Cortex of kidney (tissue), 1 donor: ENCODE data around the gene CFAP100.

Experiments
- DNase-seq: peaks from one replicate; lab custom pipeline; 2025; lab: John Stamatoyannopoulos, UW

Gene CFAP100

GRCh38 chr3:126442094-126442855 is 47.6 kb downstream of the CFAP100 start:
- no peak for DNase-seq

DNA sequence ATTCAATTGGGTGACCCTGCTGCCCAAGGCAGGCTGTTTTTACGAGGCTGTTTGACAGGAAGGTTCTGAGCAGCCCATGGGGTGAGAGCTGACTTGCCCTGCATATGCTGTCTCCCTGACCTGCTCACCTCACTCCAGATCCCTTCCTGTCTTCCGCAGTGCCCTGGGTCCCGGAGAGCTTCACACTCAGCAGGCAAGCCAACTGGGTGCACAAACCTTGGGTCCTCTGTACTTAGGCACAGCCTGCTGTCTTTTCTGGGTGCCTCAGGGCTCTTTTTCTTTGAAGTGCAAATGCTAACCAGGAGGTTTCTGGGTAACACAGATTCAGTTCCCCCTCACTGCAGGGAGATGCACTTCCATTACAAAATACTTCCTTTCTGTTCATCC is 48.1 kb downstream of the CFAP100 start:
- DNase-seq: no peak

- no peak for DNase-seq
Observed at GRCh38 chr3:126445506-126445905, 50.8 kb downstream of the CFAP100 start.

- DNase-seq: no peak
Observed at GRCh38 chr3:126446301-126446700, 51.6 kb downstream of the CFAP100 start.

DNA sequence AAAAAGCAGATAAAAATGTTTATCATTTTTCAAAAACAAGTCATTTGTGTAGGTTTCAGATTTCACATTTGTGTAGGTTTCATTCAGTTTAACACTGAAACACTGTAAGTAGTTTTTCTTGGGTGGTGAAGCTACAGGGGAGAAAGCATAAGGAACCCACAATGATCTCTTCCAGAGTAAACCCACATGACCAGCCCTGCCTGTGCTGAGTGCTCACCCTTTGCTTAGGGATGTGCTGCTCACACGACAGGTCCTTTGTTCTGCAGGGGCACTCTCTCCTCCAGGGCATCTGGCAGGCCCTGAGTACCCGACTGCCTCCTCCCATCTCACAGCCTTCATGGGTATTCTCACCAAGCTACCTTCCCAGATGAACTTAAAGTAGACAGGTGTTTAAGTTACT is 52.1 kb downstream of the CFAP100 start:
- DNase-seq: no peak

DNA sequence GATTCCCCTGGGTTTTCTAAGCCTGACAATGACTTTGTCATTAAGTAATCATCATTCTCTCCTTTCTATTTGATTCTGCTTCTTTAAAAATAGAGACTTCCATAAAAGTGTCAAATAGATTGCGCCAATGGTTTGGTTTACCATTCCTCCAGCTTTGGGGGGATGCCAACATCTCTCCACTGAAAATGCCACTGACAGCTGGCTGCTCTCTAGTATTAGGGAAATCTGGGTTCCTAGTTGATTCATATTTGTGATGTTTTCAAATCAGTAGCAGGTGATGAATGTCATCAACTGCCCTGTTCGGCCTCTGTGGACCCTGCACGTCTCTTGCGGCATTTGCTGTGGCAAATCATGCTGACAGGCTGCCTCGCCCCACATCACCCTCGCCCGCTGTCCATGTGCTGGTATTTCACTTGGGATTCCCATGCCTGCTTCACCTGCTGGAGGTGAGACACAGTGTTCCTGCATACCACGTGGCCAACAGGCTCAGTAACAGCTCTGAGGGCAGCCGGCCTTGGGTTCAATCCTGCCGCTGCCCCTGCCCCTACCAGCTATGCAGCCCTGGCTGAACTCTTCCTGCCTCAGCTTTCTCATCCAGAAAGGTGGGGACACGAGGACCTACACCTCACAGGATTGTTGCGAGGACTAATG is 52.9 kb downstream of the CFAP100 start:
- DNase-seq: no peak

DNA sequence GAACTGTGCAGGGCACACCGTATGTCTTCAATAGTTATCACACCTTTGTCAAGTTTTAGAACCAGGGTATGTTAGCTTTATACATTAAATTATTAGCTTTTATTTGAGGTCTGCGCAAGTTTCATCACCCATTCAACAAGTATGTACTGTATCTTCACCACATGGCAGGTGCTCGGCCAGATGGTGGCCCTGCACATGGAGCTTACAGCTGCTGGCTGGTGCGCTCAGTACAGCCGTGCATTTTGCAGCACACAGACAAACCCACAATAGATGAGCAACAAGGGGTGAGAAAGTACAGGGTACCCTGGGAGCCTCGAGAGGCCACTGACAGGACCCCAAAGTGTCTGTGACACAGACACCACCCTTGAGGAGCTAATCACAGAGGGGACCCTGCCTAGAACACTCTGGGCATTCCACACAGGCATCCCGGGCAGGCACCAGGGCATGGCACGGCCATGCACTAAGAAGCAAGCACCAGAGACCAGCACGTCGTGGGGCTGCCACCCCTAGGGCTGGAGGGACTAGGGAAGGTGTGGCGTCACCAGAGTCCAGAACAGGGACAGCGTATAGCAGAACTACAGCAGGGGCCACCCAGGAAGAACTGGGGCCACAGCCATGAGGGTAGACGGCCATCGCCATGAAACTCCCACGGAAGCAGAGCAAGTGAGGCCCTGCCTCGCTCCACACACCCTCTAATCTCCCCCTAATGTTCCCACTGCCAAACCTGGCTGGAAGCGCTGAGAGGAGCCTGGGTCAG is 53.6 kb downstream of the CFAP100 start:
- DNase-seq: no peak

DNA sequence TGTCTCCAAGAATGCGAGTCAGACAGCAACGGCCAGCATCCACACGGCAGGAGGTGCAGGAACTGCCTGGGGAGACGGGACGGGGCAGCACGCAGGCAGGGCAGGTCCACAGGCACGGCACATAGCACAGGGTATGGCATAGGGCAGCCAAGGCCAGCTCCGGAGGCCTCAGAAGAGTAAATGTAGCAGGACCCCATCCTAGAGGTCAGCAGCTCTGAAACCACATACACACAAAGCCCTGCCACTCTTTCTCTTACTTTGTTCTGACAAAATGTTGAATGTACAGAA is 54.1 kb downstream of the CFAP100 start:
- DNase-seq: no peak

GRCh38 chr3:126449621-126450051 is 54.9 kb downstream of the CFAP100 start:
- no peak for DNase-seq

DNA sequence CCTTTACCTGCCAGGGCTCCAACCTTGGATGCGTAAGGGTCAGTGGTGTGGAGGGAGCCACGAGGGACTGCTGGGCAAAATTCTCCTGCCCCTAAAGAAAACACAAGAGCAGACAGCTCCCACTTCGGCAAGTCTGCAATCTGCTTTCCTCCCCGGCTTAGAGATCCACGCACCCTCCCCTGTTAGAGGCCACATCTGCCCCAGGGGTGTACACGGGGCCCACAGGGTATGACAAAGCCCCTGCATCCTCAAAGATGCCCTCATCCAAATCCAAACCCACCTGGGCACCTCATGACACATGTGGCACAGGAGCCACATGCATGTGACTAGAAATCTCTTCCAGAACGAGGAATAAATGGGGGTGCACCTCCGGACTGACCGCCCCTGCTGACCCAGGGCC is 55.5 kb downstream of the CFAP100 start:
- no peak for DNase-seq

DNA sequence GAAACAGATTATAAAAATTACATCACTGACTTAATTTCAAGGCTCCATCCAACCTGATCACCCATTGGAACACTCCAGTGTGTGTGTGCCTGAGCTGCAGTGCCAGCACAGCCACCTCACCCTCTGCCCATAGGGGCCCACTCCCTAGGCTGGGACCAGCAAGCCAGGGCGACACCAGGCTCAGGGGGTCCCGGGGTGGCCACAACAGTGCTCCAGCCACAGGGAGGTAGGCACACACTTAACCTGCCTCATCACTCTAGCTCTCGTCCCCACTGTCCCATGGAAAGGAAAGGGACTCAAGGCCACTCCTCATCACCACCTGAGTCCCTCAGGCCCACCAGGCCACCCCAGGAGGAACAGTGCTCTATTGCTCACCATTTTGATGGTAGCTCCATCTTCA is 56.0 kb downstream of the CFAP100 start:
- no peak for DNase-seq

DNA sequence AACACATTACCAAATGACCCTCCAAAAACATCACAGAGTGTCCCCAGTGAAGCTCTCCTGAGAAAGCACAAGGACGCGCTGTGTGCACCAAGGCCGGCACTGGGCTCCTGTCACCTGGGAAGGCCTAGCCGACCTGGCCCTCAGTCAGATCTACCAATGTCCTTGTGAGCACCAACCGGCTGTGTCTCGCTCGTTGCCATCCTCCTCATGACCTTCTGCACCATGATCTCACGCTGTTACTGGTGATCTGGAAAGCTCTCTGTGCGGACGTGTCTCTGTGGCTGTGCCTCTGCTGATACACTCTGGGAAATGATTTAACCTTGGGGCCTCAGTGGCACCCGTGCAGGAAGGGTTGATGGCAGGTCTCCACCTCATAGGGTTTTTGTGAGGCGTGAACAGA is 56.8 kb downstream of the CFAP100 start:
- no peak for DNase-seq

GRCh38 chr3:126452213-126452612 is 57.5 kb downstream of the CFAP100 start:
- no peak for DNase-seq

DNA sequence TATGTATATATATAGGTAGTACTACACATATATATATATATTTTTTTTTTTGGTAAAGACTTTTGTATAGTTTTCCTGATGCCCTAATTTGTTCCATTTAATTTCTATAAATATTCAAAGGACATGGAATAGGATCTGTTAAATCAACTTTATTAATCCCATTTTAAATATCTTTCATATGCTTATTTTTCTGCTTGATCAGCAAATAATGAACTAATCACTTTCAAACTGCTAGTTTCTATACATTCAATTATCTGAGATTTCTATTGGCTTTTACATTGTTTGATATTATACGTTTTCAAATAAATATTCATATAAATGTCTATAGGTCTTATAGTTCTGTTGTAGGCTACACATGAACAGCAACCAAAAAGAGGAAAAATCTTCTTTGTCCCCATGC is 59.3 kb downstream of the CFAP100 start:
- DNase-seq: no peak

DNA sequence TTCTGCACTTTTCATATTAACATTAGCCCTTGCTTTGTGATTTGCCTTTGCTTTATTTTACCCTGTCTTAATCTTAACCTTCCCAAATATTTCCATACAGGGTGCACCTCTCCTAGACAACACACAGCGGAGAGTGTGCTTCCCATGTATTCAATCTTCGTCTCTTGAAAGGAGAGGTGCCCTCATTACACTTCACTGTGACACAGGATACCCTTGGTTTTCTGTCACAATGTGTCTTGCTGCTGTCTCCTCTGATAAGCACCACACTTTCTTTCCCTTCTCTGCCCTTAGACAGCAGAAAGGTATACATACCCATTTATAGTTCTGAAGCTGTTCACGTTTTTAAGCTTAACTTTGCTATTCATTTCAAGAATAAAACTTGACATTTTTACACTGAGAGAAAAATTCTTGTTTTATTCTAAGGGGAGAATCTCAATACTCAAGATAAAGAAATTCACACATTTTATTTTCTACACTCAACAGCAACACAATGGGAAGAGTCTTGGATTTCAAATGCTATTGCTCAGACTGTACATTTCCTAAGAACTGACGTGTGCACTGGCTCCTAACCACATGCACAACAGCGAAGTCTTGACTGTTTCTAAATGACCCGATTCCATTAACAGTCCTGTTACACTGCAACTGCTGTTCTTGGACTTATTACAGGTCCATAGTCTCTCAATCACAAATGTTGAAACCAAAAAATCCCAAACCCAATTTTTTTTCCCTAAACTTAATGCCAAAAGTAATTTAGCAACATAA is 59.9 kb downstream of the CFAP100 start:
- DNase-seq: no peak

DNA sequence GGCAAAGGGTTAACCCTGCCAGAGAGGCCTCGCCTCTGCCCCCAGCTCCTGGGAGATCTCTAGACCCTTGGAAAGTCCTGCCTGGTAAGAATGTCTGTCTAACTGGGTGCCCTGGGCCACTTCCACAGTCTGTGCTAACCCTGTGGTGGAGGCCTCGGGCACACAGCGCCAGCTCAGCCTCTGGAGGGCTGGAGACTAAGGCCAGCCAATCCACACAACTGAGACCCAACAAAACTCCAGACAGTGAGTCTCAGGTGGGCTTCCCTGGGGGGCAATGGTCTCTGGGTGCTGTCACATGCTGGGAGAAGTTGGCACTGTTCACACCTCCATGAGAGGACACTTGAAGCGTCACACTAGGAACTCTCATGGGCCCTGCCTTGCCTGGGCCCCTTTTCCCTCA is 61.5 kb downstream of the CFAP100 start:
- DNase-seq: no peak

DNA sequence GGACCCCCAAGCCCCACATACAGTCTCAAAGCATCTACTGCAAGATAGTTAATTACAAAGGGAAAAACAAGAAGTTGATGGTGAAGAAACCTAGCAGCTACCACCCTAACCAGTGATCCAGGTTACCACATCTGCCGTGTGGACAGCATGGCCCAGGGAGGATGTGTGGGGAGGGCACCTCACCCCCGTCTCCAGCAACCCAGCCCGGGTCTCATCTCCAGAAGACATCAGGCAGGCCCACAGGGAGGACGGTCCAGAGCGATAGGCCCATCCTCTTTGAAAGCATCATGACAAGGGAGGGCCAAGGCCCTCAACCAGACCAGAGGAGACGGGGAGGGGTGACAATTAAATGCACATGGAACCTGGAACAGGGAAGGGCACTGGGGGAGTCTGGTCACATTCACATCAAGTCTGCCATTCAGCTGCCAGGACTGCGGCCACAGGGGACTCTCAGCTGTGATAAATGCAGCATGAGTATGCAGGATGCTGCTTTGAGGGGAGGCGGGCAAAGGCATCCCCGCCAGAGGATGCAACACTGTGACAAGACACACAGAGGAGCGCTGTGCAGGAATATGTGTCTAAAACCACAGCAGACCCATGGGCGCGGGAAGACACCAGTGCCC is 62.2 kb downstream of the CFAP100 start:
- DNase-seq: no peak

DNA sequence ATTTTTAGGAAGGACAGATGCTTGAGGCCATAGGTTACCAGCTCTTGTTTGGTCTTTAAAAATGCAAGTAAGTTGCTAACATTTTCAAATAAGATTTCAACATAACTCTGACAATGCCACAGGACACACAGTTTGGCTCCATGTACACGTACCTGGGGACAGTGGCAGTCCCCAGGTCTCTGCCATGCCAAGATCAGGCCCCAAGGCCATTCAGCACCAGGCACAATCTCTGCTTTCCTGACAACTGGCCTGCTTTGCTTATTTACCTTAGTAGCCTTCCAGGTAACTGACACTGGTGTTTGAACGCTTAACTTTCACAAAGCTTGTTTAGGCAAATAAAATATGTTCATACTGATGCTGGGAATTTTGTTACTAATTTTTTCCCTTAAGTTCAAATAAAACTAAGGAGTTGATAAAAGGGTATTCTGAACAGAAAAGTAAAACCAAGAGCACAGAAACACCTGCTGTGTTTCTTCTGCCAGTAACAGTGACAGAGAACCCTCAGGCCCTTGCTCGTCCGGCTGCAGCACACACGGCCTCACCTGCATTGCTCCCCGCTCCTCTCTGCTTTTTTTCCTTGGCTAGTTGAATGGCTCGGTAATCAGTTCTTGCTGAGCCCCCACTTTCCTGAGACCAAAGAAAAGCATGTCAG is 64.5 kb downstream of the CFAP100 start:
- DNase-seq: no peak

GRCh38 chr3:126459763-126460127 is 65.0 kb downstream of the CFAP100 start:
- no peak for DNase-seq

DNA sequence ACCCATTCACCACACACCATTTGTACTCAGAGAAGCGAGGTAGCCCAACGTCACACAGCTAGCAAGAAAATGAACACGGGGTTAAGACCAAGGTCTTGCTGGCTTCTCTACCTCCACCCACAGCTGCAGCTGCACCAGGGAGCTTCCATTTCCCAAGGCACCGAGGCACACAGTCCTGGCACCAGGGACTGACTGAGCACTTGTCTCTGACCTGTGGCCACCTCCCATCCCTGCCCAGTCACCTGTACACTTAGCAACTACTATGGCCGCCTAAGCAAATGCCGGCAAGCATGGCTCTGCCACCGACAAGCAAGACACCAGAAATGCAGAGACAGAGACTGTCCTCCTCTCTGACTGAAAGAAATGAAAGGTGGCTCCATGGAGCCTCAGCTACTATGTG is 65.7 kb downstream of the CFAP100 start:
- no peak for DNase-seq

GRCh38 chr3:126461450-126462070 is 66.9 kb downstream of the CFAP100 start:
- DNase-seq: no peak
